Tibial nerve (tissue), 3 donors: ENCODE results near the gene RPN2.

Source experiments
- CTCF ChIP-seq, 5 experiments: fragments of 200-600 bp in 3 of 5; fragments of 450-650 bp in 2 of 5; sonication (generic) in 3 of 5; IDR thresholded peaks; one replicate each; pipeline ENCODE4 v1.5.1; 2016 to 2019; ENCODE audit warnings: antibody characterized with exemption in 5 of 5, mild to moderate bottlenecking in 3 of 5, moderate library complexity in 2 of 5
- POLR2A ChIP-seq, 2 donors: fragments of 450-650 bp; IDR thresholded peaks; one replicate each; pipeline ENCODE4 v1.6.1; 2017; ENCODE audit warnings: antibody characterized with exemption in 2 of 2, mild to moderate bottlenecking in 2 of 2, moderate library complexity in 2 of 2

GRCh38 chr20:37276494-37277252, 97.5 kb downstream of the RPN2 start:
- TF ChIP-seq POLR2A (IDR thresholded peaks at IDR 0.05) (no peak), CTCF (IDR thresholded peaks at IDR 0.05) (peak in 4 of 5 experiments; percentile 19 to 41 (median 26))
